ENCODE results near the gene SHISA7.

SHISA7 gene

DNA sequence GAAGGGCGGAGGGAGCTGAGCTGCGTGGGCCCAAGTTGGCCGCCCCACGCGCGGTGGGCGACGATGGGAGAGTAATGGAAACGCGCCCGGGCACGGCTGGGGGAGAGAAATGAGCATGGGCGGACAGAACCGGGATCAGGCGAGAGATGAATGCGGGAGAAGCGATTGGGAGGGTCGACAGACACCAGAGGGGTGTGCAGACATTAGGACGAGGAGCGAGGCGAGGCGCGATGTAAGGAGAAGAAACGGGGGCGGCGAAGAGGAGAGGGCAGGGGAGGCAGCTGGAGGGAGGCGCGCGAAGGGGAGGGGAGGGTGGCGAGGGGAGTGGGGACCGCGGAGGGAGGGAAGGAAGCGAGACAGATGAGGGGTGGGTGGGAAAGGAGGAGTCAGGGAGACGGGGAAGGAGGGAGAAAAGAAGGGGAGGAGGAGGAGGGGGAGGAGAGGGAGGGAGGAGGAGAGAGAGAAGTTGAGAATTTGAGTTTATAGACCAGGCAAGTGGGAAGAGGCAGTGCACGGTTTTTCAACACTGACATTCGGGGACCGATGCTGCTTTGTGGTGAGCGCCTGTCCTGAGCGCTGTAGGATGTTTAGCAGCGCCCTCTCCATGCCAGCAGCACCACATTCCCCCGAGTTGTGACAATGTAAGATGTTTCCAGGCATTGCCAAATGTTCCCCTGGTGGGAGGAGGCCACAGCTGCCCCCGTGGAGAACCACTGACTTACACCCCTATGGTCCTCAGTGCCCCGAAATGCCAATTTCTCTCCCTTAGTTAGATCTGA lies at the start of gene SHISA7:
SHISA7 (minus strand) TSS at position 256 of the 779 bp plus-strand sequence. CDS start 437 bp downstream, outside the sequence.
- no peak for DNase-seq

DNA sequence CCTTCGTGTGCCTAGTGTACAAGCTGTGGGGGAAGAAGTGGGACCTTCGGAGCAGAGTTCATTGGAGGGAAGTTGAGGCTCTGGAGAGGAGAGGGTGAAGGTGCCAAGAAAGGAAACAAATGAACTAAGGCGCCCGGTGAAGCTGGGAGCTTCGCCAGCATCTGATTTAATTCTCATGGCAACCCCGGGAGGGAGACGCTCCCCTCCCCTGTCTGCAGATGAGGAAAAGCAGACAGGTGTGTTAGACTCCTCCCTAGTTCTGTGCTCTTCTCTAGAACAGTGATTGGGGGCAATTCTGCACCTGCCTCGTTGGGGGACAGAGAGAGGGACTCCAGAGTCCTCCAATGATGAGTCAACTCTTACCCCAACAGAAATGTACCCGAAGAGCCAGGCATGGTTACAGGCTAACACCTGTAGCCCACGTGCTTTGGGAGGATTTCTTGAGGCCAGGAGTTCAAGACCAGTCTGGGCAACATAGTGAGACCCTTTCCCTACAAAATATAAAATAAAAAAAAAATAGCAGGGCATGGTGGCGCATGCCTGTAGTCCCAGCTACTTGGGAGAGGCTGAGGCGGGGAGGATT lies 49.4 kb upstream of the SHISA7 start:
- DNase-seq = no peak

DNA sequence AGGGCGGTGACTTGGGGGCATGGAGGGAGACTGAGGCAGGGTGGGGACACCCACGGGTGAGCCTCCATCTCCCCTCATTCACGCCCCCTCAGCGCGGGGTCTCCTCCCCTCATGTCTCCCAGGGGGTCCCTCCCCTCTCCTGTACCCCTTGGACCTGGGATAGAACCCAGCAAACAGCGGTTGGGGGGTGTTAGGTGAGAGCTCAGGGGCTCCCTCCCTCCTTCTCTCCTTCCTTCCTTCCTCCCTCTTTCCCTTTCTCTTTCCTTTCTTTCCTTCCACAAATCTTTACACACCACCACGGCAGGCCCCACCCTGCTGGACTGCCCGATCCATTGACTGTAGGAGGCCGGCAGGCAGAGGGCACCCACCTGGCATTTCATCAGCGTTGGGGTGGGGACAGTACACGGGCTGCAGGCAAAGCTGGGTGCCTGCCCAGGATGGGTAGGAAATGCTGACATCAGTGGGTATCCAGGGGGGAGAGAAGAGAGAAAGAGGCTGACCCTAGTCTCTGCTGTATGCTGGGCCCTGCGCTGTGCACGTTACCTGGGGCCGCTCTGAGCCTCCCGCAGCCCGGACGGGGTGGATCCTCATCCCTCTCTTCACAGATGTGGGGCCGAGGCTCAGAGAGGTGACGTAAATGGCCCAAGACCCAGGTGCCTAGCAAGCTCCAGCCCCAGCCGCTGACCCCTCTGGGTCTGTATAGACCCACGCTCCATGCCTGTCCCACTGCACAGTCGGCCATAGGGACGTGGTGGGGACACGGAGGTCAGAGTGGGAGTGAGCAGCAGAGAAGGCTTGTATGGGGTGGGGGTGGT lies 48.7 kb upstream of the SHISA7 start:
- DNase-seq = no peak

DNA sequence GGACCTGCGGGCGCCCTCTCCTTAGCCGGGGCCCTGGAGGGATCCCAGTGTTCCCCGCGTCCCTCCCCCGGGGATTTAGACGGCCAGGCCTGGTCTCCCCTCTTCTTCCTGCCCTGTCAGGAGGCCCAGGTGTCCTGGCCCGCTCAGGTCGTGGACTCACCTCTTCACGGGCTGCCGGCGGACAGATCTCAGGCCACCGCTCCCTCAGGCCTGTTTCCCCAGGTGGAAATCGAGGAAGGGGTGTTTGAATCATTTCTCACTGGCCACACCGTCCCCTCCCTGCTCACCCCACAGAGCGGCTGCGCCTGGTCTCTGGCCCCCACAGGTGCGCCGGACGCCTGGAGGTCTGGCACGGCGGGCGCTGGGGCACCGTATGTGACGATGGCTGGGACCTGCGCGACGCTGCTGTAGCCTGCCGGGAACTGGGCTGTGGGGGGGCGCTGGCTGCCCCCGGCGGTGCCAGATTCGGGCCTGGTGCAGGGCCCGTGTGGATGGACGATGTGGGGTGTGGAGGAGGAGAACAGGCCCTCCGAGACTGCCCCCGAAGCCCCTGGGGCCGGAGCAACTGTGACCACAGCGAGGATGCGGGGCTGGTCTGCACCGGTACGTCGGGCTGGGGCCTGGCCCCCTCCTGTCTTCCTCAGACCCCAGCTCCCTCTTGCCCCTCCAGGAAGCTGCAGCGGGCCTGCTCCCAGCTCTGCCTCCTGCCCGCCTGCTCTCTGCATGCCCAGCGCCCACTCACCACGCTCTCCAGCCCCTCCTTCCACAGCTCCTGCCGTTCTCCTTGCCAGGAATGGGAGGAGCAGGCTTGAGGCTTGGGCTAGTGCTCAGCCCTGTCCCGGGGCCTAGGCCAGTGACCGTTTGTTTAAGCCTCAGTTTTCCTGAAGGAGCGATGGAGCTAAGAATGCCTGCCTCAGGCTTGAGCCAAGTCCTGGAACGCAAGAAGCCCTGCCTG lies 47.7 kb upstream of the SHISA7 start:
- no peak for DNase-seq

DNA sequence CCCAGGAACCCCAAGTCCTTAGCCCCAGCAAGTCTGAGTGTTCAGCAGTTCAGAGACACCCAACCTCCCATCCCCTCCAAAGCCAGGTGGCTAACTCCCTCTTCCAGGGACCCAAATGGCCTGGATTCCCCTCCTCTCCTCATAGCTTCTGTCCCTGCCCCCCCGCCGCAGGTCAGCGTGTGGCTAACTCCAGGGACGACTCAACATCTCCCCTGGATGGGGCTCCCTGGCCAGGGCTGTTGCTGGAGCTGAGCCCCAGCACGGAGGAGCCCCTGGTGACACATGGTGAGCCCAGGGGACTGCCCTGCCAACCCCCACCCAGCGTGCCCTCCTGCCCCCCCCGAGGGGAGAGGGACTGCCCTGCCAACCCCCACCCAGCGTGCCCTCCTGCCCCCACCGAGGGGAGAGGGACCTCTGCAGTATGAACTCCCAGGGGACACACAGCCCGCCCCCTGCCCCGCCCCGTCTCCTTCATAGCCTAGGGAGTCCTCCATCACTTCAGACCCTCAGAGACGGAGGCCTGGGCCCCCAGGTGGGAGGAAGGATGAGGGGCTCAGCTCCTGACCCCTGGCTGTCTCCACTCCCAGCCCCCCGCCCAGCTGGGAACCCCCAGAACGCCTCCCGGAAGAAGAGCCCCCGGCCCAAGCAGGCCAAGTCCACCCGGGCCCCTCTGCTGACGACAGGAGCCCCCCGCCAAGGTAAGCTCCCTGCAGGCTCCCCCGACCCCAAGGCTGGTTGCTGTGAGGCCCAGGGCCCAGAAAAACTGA lies 46.8 kb upstream of the SHISA7 start:
- DNase-seq = no peak

DNA sequence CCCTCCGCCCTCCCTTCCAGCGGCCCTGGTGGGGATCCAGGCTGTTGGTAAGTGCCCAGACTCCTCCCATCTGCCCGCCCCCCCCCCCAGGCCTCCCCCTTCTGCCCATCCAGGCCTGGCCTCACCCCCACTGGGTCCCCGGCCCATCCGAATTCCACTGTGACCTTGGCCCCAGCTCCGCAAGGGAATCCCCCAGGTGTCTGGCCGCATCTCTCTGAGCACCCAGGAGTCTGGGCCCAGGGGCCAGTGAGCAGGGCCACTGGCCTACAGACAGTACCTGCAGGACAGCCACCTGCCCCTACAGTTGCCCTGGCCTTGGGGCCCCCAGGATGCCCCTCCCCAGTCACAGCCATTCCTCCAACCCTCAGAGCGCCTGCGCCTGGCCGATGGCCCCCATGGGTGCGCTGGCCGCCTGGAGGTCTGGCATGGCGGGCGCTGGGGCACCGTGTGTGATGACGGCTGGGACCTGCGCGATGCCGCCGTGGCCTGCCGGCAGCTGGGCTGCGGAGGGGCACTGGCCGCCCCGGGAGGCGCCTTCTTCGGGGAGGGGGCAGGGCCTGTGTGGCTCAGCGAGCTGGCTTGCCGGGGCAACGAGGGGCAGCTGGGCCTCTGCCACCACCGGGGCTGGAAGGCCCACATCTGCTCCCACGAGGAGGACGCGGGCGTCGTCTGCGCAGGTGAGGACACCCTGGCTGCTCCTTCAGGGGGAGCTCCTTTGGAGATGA lies 46.0 kb upstream of the SHISA7 start:
- no peak for DNase-seq

DNA sequence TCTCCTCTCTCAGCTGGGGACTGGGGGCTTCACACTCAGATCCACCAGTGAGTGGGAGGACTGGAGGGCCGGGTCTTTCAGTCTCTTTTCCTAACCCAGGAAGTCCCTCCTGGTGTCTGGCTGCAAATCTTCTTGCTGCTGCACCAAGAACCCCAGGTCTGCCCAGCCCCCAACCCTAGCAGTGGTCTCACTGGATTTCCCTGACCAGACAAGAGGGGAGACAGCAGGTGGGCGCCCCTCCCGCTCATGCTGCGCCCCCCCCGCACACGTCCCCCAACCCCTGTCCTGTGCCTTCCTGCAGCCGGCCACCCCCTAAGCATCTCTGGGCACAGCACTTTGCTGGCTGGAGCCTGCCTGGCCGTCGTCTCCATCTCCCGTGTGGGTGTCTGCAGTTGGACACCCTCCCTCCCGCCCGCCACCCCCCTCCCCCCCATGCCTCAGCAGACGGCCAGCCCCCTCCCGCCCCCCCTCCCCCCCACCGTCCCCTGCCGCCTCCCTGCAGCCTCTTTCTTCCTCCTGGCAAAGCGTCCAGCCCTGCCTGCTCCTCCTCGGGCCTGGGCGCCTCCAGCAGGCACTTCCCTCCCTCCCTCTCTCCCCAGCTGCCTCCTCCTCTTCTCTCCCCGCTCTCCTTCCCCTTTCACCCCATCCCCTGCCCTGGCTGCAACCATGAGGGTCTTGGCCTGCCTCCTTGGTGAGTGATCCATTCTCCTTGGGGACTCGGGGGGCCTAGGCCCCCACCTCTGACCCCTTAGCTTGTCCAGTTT lies 45.0 kb upstream of the SHISA7 start, which contains the start of gene SSC5D:
SSC5D (plus strand) TSS at position 513 of the 764 bp plus-strand sequence; CDS start at position 667, 154 bp downstream.
- peak; percentile 52 for DNase-seq

DNA sequence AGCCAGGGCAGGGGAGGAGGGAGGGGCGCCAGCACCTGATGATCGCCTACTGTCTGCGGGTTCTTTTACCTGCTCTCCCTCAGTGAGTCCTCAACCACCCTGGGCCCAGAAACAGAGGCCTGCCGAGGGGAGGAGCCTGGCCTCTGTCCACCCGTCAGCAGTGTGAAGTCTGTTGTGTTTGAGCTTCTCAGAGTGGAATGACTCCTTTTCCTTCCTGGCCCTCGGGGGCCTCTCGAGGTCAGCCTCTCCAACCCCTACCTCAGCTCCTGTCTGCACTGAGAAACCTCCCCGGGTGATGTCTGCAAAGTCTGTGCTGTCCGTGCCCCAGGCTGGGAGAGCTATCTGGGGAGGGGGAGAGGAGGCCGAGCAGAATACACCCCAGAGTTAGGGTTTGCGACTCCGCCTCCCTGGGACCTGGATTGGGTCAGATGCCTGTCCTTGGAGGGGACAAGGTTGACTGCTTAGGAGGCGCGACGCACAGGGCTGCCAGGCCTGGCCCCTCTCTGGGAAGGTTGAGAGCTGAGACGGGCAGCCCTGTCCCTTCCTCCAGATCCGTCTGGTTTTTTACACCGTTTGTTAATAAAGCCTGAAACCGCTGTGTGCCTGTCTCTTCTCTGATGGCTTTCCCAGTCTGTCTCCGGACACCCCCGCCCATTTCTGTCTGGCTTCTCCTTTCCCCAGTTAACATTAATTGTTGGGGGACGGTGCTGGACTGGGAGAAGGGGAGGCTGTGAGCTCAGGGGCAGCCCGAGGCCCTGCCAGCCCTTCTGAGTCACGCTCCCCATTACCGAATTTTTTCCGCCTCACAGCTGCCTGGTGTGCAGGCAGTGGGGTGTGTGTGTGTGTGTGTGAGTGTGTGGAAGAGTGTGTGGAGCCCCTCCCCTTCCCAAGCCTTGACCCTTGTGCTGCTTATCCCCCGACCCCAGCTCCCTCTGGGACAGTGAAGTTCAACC lies 44.1 kb upstream of the SHISA7 start:
- DNase-seq = peak; percentile 95

DNA sequence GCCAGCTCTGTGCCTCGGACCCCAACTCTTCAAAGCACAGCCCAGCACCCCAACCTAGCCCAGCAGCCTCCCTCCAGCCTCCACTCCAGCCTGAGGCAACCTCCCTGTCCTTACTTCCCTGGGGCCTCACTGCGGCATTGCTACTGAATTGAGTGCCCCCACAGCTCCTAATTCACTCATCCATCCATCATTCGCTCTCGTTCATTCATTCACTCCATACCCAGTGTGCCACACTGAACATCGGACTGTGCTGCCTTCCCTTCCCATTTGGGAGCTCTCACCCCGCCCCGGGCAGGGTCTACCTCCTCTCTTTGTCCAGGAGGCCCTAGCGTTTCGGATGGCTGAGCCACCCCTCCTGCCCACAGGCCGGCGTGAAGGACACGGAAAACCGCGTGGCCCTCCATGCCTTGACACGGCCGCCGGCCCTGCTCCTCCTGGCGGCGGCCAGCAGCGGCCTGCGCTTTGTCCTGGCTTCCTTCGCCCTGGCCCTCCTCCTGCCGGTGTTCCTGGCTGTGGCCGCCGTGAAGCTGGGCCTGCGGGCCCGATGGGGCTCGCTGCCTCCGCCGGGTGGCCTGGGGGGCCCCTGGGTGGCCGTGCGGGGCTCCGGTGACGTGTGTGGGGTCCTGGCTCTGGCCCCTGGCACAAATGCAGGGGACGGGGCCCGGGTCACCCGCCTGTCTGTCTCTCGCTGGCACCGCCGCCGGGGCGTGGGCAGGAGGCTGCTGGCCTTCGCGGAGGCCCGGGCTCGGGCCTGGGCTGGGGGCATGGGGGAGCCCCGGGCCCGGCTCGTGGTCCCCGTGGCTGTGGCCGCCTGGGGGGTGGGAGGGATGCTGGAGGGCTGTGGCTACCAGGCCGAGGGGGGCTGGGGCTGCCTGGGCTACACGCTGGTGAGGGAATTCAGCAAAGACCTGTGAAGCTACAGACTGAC lies 43.2 kb upstream of the SHISA7 start:
- no peak for DNase-seq

DNA sequence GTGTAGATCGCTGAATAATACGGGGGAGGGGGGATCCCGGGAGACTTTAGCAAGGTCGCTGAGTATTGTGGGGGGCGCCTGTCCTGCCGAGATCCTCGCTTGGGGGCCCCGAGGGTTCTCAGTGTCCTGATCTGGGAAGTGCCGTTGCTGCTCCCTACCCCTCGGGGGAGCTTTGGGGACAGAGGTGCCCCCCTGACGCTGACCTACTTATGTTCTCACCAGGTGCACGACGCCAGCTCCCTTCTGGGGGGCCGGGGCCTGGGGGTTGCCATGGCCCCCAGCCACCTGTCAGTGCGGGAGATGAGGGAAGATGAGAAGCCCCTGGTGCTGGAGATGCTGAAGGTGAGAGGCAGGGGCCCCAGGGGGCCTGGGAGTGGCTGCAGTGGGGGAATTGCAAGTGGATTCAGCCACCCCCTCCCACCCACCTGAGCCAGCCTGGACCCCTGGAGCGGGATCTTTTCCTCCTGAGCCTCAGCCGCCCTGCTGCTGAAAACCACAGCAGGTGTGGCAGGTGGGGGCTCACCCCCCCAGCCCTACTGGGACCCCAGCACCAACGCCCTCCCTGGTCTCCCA lies 42.4 kb upstream of the SHISA7 start:
- DNase-seq = no peak

DNA sequence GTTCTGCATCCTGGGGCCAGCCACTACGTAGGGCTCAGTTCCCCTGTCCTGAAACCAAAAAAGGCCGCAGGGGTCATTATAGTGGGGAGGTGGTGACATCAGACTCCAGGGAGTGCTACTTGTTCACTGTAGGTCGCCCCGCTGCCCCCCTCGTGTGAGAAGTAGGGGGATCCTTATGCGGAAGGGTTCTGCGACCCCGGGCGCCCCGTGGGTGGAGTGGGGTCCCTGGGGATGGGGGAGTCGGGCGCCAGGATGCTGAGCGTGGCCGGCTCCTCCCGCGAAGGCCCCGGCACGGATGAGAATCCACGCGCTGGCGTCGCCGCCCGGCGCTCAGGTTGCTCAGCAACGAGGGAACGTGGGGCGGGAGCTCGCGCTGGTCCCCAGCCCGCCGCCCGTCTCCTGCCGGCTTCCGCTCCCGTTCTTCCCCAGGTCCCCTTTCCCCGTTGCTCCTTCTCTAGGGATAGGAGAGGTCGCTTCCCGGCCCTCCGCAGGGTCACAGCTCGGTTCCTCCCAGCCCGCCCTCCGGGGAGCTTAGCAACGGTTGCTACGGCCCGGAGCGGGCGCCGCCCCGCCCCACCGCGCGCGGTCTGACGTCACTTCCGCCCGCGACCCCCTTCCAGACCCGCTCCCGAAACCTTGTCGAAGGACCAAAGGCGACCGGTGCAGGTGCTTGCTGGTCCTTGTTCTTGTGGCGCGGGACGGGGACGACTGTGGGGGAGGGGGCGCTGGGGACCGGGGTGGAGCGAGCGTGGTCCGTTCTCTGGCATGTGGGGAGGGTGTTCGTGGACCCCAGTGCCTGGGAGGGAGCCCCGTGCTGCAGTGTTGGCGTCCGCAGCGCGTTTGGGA lies 41.7 kb upstream of the SHISA7 start, which contains the start of gene NAT14:
NAT14 (plus strand) TSS at position 596 of the 846 bp plus-strand sequence. CDS start 521 bp downstream, outside the sequence.
- peak; percentile 62 for DNase-seq

DNA sequence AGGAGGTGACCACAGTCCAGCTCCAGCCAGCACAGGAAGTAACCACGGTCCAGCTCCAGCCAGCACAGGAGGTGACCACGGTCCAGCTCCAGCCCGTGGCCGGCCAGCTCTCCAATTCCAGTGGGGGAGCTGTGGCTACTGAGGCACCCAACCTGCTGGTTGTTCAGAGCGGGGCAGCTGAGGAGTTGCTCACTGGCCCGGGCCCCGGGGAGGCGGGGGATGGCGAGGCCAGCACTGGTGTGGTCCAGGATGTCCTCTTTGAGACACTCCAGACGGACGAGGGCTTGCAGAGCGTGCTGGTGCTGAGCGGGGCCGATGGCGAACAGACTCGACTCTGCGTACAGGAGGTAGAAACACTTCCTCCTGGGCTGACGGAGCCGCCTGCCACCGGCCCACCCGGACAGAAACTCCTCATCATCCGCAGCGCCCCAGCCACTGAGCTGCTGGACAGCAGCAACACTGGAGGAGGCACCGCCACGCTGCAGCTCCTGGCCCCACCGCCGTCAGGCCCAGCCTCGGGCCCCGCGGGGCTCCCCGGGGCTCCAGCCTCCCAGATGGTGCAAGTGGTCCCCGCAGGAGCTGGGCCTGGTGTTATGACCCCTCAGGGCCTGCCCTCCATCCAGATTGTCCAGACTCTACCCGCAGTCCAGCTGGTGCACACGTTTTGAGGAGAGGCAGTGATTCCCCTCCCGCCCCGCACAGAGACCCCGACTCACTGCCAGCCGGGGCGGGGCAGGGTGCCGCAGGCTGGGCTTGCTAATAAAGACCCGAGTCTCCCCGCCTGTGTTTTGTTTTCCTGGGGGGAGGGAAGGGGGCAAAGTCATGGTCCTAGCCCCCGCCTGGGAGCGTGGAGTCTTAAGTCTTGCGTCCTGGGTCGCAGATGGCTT lies 40.8 kb upstream of the SHISA7 start:
- DNase-seq = no peak

DNA sequence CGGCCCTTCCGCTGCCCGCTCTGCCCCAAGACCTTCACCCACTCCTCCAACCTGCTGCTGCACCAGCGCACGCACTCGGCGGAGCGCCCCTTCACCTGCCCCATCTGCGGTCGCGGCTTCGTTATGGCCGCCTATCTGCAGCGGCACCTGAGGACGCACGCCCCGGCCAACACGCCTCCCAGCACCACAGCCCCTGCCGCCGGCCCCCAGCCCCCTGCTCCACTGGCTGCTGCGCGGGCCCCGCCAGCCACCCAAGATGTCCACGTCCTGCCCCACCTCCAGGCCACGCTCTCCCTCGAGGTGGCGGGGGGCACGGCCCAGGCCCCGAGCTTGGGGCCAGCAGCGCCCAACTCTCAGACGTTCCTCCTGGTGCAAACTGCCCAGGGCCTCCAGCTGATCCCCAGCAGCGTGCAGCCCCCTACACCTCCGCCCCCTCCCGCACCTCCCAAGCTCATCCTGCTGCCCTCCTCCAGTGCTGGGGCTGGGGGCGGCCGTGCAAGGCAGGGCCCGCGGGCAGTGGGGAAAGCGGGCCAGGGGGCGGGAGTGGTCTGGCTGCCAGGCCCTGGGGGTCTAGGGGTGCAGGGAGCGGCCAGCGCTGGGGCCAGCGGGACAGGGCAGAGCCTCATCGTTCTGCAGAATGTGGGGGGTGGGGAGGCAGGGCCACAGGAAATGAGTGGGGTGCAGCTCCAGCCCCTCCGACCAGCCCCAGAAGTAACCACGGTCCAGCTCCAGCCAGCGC lies 40.0 kb upstream of the SHISA7 start:
- DNase-seq = no peak
